GM18511 (cell line): ENCODE measurements around the gene CSRNP3.
"Not testable (repeated sequence)": the region's sequence is repeated elsewhere in the genome, so short reads cannot be mapped to it uniquely, and the experiment has no call there.

Experiments
- ATAC-seq: cut with Tn5 transposase; IDR thresholded peaks from one replicate; pipeline ENCODE4 v1.9.1; 2021; ENCODE audit warnings: mild to moderate bottlenecking, moderate library complexity; ENCODE audit not compliant: unreplicated experiment

Gene CSRNP3

DNA sequence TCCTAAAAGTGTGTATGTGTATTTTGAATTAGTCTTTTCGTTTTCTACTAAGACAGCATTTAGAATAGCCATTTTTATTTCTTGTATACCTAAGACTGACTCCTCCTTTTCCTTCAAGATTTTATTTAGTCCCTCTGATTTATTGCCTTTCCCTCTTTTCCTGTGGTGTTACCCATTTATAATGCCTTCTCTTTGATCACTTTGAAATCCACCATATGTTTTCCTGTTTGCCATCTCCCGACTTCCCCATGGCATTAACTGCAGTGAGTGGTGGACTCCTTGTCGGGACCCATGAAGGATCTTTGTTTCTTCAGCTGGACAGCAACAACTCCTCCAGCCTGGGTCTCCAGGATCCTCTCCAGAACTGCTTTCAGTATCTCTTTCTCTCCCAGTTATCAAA, 160.7 kb downstream of the CSRNP3 start:
- ATAC-seq = no peak

DNA sequence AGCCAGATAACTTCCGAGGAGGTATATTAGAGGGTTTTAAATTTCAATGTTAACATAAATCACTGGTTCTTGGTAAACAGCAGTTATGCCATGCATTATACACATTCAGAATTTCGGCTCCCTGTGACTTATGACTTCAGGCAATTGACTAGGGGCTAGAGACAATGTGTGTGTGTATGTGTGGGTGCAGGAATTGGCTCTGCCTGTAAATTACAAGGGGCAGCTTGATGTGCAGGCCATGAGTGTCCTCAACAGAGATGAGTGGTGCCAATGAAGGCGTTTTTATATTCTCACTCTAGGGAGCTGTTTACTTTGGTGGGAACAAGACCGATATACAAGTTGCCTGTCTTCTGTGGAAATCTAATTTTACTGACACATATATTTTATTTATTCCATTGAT, 161.6 kb downstream of the CSRNP3 start:
- no peak for ATAC-seq

DNA sequence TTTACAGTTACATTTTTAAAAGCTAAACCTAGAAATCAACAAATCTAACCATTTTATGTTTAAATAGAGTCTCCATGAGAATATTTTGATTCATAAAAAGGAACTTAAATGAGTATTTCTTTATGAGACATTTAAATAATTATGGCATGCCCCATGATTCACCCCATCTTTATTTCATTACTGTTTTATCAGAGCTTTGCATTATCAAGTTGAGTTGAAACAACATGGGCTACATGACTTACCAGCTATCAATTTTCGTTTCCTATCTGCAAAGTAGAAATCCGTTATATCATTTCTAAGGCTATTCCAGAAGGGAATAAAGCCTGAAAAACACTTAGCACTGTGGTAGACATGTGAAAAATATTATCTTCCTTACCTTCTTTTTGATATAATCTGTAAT, 163.1 kb downstream of the CSRNP3 start:
- no peak for ATAC-seq

DNA sequence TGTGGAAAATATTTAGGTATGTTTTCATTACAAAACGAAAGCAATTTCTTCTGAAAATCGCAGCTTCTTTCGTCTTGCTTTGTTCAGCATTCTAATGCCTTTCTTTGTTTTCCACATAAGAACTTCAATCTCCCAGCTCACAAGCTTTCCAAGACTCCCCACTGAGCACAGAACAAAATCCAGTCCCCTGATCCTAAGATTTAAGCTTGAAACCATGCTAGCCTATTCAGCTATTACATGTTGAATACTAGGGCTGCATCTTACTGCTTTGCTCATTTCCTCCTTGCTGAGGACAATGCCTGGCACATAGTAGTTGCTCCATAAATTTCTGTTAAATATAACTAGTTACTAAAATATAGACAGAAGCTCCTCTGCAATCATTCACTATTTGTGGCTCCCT, 163.9 kb downstream of the CSRNP3 start:
- no peak for ATAC-seq

DNA sequence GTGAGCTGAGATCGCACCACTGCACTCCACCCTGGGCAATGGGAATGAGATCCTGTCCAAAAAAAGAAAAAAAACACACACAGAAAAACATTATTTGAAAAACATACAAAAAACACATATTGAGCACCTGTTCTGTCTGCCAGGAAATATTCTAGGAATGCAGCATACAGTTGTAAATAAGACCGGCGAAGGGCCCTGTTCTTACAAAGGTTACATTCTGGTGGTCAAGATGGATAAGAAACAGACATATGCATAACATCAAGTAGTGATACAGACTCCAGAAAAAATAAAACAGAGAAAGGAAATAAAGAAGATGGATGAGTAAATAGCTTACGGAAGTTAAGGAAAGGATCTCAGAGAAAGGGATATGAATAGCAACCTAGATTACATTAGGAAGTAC, 164.8 kb downstream of the CSRNP3 start:
- no peak for ATAC-seq

DNA sequence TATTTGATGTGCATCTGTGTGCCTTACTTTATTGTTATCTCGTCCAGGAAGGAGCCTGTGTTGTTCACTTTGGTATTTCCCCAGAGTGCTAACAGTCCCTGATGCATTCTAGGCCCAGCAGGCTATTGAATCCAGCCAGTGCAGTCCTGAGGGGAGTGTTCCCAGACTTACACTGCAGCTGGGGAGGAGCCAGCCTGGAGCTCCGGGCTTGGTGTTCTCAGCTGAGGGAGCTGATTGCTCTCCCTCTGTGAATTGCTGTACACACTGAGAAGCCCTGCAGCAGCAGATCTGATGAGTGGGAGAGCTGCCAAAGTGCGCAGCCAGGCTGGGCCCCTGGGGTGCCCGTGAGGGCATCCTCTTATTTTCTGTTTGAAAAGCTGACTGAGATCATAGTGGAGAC, 165.4 kb downstream of the CSRNP3 start:
- ATAC-seq = no peak

DNA sequence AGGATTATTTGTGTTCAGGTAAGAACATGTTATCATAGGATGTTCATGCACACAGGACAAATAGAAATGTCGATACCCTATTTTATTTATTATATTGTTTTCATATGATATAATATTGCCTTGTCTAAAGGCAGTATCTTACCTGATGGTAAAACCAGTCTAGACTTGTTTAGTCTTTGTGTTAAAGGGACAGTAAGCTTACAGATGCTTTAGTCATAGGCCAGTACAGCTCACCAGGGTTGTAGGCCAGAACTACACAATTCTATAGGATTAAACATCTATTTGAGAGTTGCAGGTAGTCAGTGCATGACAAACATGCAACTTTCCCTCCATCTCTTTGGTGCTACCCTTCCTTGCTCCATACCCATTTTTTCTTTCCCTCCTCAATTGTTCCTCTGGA, 166.0 kb downstream of the CSRNP3 start:
- no peak for ATAC-seq

DNA sequence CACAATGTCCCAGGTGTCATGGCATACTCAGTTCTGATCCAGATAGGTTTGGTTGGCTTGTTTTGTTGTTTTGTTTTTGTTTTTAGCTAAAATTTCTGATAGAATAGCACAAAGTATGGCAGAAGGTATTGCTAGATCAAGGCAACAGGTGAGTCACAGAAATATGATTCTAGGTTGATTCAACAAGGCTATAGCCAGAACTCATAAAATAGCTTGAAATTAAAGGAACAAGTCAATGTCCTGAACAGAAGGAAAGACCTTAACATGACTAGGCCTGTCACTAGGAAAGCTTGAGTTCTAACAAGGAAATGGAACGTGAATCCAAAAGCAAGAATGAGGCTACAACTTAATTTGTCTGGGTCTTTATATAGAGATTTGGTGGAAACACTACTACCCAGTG, 167.5 kb downstream of the CSRNP3 start:
- ATAC-seq = no peak

DNA sequence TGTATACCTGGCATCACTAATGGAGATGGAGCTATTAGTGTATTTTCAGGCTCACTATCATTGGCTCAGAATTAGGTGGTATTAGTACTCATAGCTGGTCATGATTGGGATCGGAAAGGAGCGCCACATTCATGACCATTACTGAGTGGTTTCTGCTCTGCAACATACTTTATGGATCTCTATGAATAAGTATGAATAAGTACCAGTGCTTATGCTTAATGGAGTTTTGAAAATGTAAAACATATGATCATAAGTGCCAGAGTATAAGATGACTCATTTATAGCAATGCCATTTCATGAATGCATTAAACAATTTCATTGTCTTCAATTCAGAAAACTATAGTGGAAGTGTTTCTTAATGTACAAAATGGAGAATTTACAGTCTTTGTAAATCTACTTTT, 167.9 kb downstream of the CSRNP3 start:
- no peak for ATAC-seq

DNA sequence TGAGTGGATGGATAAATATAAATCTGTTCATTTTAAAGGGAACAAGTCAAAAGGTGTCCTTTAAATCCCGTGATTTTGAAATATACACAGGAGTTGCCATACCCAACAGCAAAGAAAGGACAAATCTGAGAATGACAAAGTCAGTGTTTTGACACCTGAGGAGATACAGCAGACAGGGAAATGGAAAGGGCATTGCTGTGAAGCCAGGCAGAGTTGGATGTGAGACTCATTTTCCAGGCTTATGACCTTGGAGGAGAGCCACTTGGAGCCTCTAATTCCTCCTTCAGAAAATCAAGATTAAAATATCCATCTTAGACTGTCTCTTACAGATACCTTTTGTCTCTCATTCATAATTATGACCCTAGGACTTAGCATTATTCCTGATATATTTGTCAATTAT, 170.0 kb downstream of the CSRNP3 start:
- no peak for ATAC-seq

DNA sequence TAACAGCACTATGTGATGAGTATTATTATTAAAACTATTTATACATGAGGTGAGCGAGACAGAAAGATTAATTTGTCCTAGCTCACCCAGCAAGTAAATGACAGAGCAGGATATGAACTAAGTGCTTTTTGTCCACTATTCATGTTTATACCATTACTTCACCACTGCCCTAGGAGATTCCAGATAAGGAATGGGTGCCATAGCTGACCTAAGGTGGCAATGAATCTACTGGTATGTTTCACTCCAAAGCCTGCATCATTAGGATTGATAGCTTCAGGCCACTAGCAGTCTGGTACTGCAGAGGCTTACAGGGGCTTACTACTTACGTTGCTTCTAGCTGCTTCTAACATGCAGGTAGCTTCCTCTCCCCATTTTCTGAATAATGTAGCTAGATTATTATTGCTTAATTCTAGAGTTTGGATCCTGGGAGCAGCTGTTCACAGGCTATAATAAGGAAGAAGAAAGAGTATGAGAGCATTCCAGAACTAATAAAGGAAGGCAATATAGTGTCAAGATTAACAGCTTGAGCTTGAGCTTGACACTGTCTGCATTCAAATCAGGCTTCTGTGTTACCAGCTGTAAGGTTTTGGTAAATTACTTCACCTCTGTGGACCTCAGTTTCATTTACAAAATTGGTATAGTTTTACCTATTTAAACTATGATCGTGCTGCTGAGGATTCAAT, 170.9 kb downstream of the CSRNP3 start:
- no peak for ATAC-seq

DNA sequence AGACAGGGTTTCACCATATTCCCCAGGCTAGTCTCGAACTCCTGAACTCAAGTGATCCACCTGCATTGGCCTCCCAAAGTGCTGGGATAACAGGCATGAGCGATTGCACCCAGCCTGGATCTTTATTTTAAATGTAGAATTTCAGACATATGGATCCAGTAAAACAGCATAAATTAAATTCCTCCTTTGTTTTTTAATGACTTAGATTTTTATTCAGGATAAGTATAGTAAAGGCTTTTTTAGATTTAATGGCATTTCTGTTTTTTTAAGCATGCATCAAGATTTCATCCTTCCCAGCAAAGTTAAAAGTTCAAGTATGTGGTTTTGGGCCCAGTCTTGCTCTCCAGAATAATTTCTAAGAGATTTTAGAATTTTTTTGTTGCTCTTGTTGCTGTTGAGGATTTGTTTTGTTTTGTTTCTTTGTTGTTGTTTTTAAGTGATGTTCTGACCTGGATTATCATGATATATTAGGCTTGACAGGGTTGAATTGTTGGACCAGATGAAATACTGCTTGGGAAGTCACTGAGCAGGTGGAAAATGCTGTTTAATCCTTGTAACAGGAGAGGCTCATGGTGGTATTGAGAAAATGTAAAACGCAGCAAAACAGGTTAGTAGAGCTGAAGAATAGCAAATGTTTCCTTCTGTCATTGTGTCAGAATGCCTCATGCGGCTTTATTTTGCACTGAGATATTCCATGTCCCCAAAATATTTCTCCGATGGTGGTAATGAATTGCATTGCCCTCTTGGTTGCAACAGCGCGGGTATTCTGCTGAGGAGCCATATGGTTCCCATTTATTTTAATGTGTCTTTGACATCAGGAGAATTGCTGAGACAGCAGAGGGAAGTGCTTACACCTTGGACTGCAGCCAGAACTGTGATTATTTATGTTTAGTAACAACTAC, 176.7 kb downstream of the CSRNP3 start:
- ATAC-seq = no peak

DNA sequence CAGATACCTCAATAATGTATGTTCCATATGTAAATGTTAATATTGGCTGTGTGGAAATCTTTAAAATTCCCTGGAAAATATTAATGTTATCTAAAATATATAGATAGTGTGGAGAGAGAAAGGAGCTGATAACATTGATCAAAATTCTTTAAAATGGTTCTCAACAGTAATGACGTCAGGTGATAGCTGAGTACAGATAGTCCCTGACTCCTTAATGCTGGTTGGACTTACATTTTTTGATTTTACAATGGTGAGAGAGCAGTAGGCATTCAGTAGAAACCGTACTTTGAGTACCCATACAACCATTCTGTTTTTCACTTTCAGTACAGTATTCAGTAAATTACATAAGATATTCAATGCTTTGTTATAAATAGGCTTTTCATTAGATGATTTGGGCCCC, 177.9 kb downstream of the CSRNP3 start:
- ATAC-seq = no peak

DNA sequence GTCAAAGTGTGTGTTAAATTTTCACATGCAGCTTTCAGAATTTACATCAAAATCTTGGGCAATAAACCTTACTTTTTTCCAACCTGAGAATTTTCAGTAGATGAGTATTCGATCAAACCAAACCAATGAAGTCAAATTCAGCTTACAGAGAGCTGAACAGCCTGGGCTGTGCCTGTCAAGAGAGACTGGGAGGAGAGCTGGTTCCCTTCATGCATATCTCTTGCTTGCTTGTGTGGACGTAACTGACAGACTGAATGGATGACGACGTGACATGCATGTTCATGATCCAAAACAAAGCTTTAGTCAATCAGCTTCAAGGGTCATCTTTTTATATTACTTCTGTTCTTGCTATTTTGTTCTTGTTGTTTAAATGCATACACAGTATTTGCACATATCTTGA, 179.3 kb downstream of the CSRNP3 start:
- no peak for ATAC-seq

DNA sequence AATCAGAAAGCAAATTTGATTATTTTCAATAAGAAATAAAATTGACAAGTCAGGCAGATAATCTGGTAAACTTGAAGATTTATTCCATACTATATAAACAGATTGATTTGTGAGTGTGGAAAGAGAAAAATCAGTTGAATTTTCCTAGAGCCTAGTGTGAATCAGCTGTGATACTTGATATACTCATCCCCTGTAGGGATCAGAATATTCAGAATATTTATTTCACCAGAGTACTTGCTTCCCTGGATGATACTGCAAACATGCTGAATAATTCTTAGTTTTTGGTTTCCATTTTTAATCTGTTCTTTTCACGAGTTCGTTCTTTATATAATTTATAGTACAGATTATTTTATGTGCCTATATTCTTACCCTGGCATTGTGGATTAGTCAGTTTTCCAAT, 181.7 kb downstream of the CSRNP3 start:
- ATAC-seq = no peak

DNA sequence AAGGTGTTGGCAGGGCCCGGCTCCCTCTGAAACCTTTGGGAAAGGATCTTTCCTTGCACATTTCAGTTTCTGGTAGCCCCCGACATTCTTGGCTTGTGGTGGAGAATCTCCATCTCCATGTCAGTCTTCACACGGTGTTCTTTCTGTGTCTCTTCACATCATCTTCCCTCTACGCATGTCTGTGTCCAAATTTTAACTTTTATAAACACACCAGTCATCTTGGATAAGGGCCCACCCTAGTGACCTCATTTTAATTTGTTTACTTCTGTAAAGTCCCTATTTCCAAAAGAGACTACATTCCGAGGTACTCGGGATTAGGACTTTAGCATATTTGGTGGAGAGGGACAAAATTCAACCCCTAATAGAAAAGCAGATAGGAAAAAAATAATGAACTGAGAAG, 186.2 kb downstream of the CSRNP3 start:
- ATAC-seq = no peak

DNA sequence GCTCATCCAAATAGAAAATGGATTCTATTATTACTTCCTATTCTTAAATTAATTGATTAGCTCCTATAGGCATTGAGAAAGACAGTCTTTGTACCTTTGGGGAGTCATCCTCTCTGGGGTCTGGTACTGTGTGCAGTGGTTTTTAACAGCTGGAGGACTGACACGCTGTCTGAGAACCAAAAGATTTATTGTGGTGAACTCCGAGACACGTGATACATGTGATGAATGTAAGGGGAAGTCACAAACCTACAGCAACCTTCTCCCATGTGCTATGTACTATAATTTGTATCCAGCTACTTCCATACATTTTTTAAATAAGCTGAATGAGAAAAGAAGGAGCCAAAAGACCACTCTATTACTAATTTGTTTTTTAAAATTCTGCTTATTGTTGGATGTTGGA, 190.9 kb downstream of the CSRNP3 start:
- peak; percentile 92 for ATAC-seq

DNA sequence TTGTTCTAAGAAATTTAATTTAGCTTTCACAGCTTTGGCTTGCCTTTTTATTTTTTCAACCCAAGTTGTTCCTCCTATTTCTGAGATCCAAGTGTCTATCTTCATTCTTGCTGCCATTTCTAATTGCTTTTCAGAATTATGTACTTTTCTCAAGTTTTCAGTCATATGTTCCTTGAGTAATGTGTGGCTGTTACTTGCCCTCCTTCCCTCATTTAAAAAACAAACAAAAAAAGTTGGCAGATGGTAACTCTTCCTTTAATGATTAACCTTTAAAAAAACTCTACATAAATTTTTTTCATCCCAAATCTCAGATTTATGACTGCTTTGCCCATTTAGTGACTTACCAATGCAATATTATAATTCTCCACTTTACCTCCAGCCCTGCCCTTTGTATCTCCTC, 193.2 kb downstream of the CSRNP3 start:
- ATAC-seq = no peak

DNA sequence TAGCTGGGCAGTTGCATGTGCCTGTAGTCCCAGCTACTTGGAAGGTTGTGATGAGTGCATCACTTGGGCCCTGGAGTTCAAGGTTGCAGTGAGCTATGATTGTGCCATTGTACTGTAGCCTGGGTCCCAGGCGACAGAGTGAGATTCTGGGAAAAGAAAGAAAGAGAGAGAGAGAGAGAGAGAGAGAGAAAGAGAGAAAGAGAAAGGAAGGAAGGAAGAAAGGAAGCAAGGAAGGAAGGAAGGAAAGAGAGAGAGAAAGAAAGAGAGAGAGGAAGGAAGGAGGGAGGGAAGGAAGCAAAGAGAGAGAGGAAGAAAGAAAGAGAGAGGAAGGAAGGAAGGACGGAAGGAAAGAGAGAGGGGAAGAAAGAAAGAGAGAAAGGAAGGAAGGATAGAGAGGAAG, 196.1 kb downstream of the CSRNP3 start:
- ATAC-seq = no peak

DNA sequence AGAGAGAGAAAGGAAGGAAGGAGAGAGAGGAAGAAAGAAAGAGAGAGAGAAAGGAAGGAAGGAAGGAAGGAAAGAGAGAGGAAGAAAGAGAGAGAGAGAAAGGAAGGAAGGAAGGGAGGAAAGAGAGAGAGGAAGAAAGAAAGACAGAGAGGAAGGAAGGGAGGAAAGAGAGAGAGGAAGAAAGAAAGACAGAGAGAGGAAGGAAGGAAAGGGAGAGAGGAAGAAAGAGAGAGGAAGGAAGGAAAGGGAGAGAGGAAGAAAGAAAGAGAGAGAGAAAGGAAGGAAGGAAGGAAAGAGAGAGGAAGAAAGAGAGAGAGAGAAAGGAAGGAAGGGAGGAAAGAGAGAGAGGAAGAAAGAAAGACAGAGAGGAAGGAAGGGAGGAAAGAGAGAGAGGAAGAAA, 196.6 kb downstream of the CSRNP3 start:
- not testable (repeated sequence) for ATAC-seq

DNA sequence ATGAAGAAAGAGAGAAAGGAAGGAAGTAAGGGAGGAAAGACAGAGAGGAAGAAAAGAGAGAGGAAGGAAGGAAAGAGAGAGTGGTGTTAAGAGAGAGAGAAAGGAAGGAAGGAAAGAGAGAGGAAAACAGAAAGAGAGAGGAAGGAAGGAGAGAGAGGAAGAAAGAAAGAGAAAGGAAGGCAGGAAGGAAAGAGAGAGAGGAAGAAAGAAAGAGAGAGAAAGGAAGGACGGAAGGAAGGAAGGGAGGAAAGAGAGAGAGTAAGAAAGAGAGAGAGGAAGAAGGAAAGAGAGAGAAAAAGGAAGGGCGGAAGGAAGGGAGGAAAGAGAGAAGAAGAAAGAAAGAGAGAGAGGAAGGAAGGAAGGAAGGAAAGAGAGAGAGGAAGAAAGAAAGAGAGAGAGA, 197.1 kb downstream of the CSRNP3 start:
- no peak for ATAC-seq

DNA sequence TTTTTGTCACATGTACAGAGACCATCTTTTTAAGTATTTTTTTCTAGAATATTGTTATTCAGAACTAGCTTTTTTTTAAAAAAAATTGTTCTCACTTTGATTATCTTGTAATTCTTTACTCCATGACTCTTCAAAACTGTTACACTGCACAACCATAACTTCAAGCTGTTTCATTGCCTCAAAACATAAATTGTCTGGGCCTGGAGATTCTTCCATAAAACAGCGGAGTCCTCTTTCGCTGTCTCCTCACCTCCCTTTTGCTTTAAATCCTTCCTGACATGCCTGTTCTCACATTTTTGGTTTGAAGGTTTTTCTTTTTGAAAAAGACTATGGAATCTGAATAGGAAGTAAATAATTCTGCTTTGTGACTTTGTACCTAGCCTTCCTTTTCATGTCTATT, 197.9 kb downstream of the CSRNP3 start:
- no peak for ATAC-seq
